ENCODE results near the gene ADD1. TPM values are rescaled to one million over a fixed set of nuclear protein-coding genes. Genes with fewer than 3 reads are reported as not detected.

Gene ADD1
- total and polyA plus RNA-seq, 2 of the 13 experiments (the other 11 are each of a cell fraction or from before 2014, with no cell fraction given) = 73.9 to 122 TPM

- TF ChIP-seq FOXP4 (CRISPR knock-in tag; IDR thresholded peaks at IDR 0.05) = no peak
- TF ChIP-seq ZNF530 (CRISPR knock-in tag; IDR thresholded peaks at IDR 0.05; ENCODE audit: low read depth) = no peak
- TF ChIP-seq ATF3 (CRISPR knock-in tag; IDR thresholded peaks at IDR 0.05) = no peak
- no peak for TF ChIP-seq USF2 (IDR thresholded peaks at IDR 0.05; ENCODE audit: low read depth, low read length)
- no peak for TF ChIP-seq USF2 (CRISPR knock-in tag; IDR thresholded peaks at IDR 0.05; ENCODE audit: borderline replicate concordance)
- no peak for TF ChIP-seq PREB (CRISPR knock-in tag; IDR thresholded peaks at IDR 0.05)
Measured at GRCh38 chr4:2887343-2887742, 43.7 kb downstream of the ADD1 start (continued).

GRCh38 chr4:2888886-2889285, 45.2 kb downstream of the ADD1 start:
- Histone ChIP-seq H3K27ac (ENCODE audit: extremely low read length, insufficient read depth, low read length) (no peak overlapping the region), H3K9ac (ENCODE audit: insufficient read depth, low read depth, low read length) (no peak overlapping the region), H3K4me2 (ENCODE audit: low read depth, low read length) (no peak overlapping the region), H2AFZ (ENCODE audit: low read length) (no peak overlapping the region), H3K36me3 (replicated peaks in 1 of 2; ENCODE audit: control insufficient read depth in 1 of 2, insufficient read depth in 2 of 2, low read length in 2 of 2) (peaks cover 24 to 46% of the 10 kb centered on the region in 2 experiments), H3K9me3 (ENCODE audit: low read length) (no peaks in the 10 kb centered on the region), H3K79me2 (ENCODE audit: insufficient read depth, low read length) (peaks cover 2% of the 10 kb centered on the region), H4K20me1 (ENCODE audit: insufficient read depth, low read length) (no peaks in the 10 kb centered on the region), H3K27me3 (ENCODE audit: control insufficient read depth in 1 of 2, insufficient read depth in 2 of 2, low read length in 2 of 2) (no peaks in the 10 kb centered on the region), H3K4me3 (replicated peaks in 1 of 3; ENCODE audit: insufficient read depth in 1 of 3, low read depth in 2 of 3, low read length in 3 of 3) (no peak overlapping the region), H3K4me1 (ENCODE audit: insufficient read depth, low read length) (no peaks in the 10 kb centered on the region)
- intact Hi-C loops (cut with micrococcal nuclease; ENCODE audit: unreplicated experiment) (loop anchor here (1.0 kb wide), 1 partner anchor 25 kb away; no protein-coding TSS in a partner anchor), in situ Hi-C loops (cut with HindIII; ENCODE audit: extremely low pct_ligation_motif_present, low pct_unique_long_range_greater_than_20kb) (no loop called here)
- WGBS (ENCODE audit: low lambda C conversion rate) = 99% methylated on average over 3 of the region's 3 CpGs
- POLR2A ChIA-PET = no interaction called here
- FAIRE-seq (no peak), ATAC-seq (no peak), DNase-seq (ENCODE audit: low spot score) (no peak)
- no TSS peak for BruUV-seq (replicated peaks)
- CTCF ChIA-PET (ENCODE audit: low intra/inter-chr PET ratio, low total read pairs) = no interaction called here
- TF ChIP-seq ZNF761 (CRISPR knock-in tag; conservative IDR thresholded peaks at IDR 0.05) (no peak), SMAD1 (CRISPR knock-in tag; IDR thresholded peaks at IDR 0.05; ENCODE audit: borderline replicate concordance, low read depth) (no peak), ZNF484 (CRISPR knock-in tag; IDR thresholded peaks at IDR 0.05; ENCODE audit: borderline replicate concordance, low read depth) (no peak), PHF21A (CRISPR knock-in tag; IDR thresholded peaks at IDR 0.05) (no peak), ZBTB26 (CRISPR knock-in tag; IDR thresholded peaks at IDR 0.05; ENCODE audit: borderline replicate concordance) (no peak), PHF20 (CRISPR knock-in tag; IDR thresholded peaks at IDR 0.05) (no peak), BCL3 (CRISPR knock-in tag; IDR thresholded peaks at IDR 0.05) (no peak), ZNF468 (CRISPR knock-in tag; IDR thresholded peaks at IDR 0.05) (no peak)
